ENCODE measurements around the gene BTBD17. TPM values are rescaled to one million over a fixed set of nuclear protein-coding genes. Genes with fewer than 3 reads are reported as not detected.

The BTBD17 gene
- total RNA-seq, 1 donor from 2014 or later: not detected

Other genes starting within 250 kb of the BTBD17 start
- 879 and 889 TPM in 2 replicates for gene RPL38, start 158.2 kb downstream of the BTBD17 start, total RNA-seq
- 9.2 and 11.0 TPM in 2 replicates for gene TTYH2, start 148.3 kb downstream of the BTBD17 start, total RNA-seq
- gene DNAI2, start 87.6 kb downstream of the BTBD17 start, total RNA-seq: 0.34 and 0.69 TPM in 2 replicates
- gene KIF19, start 35.6 kb downstream of the BTBD17 start, total RNA-seq: 0.22 and 0.27 TPM in 2 replicates
- gene GPR142, start 5.6 kb upstream of the BTBD17 start, total RNA-seq: not detected in 2 replicates
- gene GPRC5C, start 70.2 kb upstream of the BTBD17 start, total RNA-seq: 0.20 and 0.37 TPM in 2 replicates
- gene CD300A, start 104.8 kb upstream of the BTBD17 start, total RNA-seq: 49.6 and 50.3 TPM in 2 replicates
- gene CD300LB, start 169.6 kb upstream of the BTBD17 start, total RNA-seq: not detected in 2 replicates
- gene CD300C, start 184.2 kb upstream of the BTBD17 start, total RNA-seq: 0.80 and 1.3 TPM in 2 replicates
- gene CD300H, start 205.6 kb upstream of the BTBD17 start, total RNA-seq: not detected in 2 replicates
- not detected in 2 replicates for gene CD300LD, start 230.4 kb upstream of the BTBD17 start, total RNA-seq